Astrocyte (in vitro differentiated cells and primary cell): Measurements from ENCODE around the gene TCF7.

Source experiments
- EZH2 ChIP-seq: IDR thresholded peaks from 2 replicates; pipeline ENCODE4 v1.6.1; 2012; ENCODE audit warnings: mild to moderate bottlenecking, low read length, inconsistent platforms; ENCODE audit not compliant: insufficient read depth
- TF ChIP-seq, protein P1 (sequence below): IDR thresholded peaks from 2 replicates; pipeline ENCODE4 v1.5.1; 2011; ENCODE audit warnings: low read depth, mild to moderate bottlenecking, inconsistent platforms, low read length, moderate library complexity; ENCODE audit not compliant: insufficient read depth

DNA sequence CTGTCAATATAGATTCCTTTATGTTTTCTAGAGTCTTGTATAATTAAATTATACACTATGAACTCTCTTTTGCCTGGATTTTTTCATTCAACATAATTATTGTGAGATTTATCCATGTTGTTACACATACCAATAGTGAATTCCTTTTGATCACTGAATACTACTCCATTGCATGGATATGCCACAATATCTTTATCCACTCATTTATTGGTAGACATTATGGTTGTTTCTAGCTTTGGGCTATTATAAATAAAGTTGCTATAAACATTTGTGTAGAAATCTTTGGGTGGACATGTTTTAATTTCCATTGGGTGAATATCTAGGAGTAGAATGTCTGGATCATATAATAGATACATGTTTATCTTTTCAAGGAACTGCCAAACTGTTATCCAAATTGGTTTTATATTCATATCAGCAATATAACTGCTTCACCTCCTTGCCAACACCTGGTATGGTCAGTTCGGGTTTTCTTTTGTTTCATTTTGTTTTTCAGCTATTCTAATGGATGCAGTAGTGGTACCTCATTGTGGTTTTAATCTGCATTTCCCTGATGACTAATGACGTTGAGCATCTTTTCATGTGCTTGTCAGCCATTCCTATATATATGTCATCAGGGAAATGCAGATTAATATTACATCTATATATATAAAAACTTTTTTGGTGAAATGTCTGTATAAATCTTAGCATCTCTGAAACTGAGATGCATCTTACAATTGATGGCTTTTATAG, 32.1 kb upstream of the TCF7 start:
- TF ChIP-seq, protein P1, sequence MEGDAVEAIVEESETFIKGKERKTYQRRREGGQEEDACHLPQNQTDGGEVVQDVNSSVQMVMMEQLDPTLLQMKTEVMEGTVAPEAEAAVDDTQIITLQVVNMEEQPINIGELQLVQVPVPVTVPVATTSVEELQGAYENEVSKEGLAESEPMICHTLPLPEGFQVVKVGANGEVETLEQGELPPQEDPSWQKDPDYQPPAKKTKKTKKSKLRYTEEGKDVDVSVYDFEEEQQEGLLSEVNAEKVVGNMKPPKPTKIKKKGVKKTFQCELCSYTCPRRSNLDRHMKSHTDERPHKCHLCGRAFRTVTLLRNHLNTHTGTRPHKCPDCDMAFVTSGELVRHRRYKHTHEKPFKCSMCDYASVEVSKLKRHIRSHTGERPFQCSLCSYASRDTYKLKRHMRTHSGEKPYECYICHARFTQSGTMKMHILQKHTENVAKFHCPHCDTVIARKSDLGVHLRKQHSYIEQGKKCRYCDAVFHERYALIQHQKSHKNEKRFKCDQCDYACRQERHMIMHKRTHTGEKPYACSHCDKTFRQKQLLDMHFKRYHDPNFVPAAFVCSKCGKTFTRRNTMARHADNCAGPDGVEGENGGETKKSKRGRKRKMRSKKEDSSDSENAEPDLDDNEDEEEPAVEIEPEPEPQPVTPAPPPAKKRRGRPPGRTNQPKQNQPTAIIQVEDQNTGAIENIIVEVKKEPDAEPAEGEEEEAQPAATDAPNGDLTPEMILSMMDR, result no peak
- TF ChIP-seq EZH2, result no peak
